Neural cell (in vitro differentiated cells): ENCODE measurements around the gene LRTM1. TPM values are rescaled to one million over a fixed set of nuclear protein-coding genes. Genes with fewer than 3 reads are reported as not detected.

Experiments used
- H2AFZ ChIP-seq: fragments of 200-600, 300-800 bp; sonication (generic), shearing (Covaris generic); 2 replicates; pipeline ENCODE4 v1.6.0; 2014; ENCODE audit warnings: low read depth, mild to moderate bottlenecking, antibody characterized with exemption, low read length, moderate library complexity
- H3F3A ChIP-seq: fragments of 200-600 bp; shearing (Covaris generic); 2 replicates; pipeline ENCODE4 v1.6.1; 2016; ENCODE audit warnings: mild to moderate bottlenecking, moderate library complexity, mixed read lengths, antibody characterized with exemption, low read length; ENCODE audit not compliant: insufficient read depth, poor library complexity, severe bottlenecking
- H3K27ac ChIP-seq: fragments of 200-600, 300-800 bp; sonication (generic), shearing (Covaris generic); 2 replicates; pipeline ENCODE4 v1.5.1; 2014; ENCODE audit warnings: mild to moderate bottlenecking, low read length, moderate library complexity
- H3K27me3 ChIP-seq: fragments of 300-800, 200-600 bp; sonication (generic), shearing (Covaris generic); 2 replicates; pipeline ENCODE4 v1.6.0; 2014; ENCODE audit warnings: mild to moderate bottlenecking, low read depth, low read length, moderate library complexity; ENCODE audit not compliant: insufficient read depth
- H3K36me3 ChIP-seq: fragments of 300-800, 200-600 bp; sonication (generic), shearing (Covaris generic); 2 replicates; pipeline ENCODE4 v1.5.1; 2014; ENCODE audit warnings: mild to moderate bottlenecking, antibody characterized with exemption, low read length, moderate library complexity; ENCODE audit not compliant: insufficient read depth
- H3K4me2 ChIP-seq: fragments of 300-800, 200-600 bp; sonication (generic), shearing (Covaris generic); 2 replicates; pipeline ENCODE4 v1.6.0; 2014; ENCODE audit warnings: mild to moderate bottlenecking, low read length
- H3K4me3 ChIP-seq: fragments of 300-800, 200-600 bp; sonication (generic), shearing (Covaris generic); 2 replicates; pipeline ENCODE4 v1.5.1; 2014; ENCODE audit warnings: mild to moderate bottlenecking, low read length, moderate library complexity
- H3K79me2 ChIP-seq: fragments of 200-600 bp; shearing (Covaris generic); replicated peaks from 2 replicates; pipeline ENCODE4 v1.6.0; 2014; ENCODE audit warnings: mild to moderate bottlenecking, low read length, moderate library complexity; ENCODE audit not compliant: insufficient read depth
- H3K9ac ChIP-seq: fragments of 300-800, 200-600 bp; sonication (generic), shearing (Covaris generic); 2 replicates; pipeline ENCODE4 v1.6.1; 2016; ENCODE audit warnings: mild to moderate bottlenecking, low read length, mixed read lengths
- H3K9me2 ChIP-seq: fragments of 200-600 bp; shearing (Covaris generic); 2 replicates; pipeline ENCODE4 v1.6.1; 2016; ENCODE audit warnings: mild to moderate bottlenecking, low read length, mixed read lengths; ENCODE audit not compliant: insufficient read depth
- H3K9me3 ChIP-seq: fragments of 200-600, 300-800 bp; sonication (generic), shearing (Covaris generic); 2 replicates; pipeline ENCODE4 v1.6.1; 2016; ENCODE audit warnings: mild to moderate bottlenecking, mixed run types, low read length, moderate library complexity, mixed read lengths
- H4K20me1 ChIP-seq: fragments of 200-600 bp; shearing (Covaris generic); 2 replicates; pipeline ENCODE4 v1.6.1; 2016; ENCODE audit warnings: mild to moderate bottlenecking, mixed run types; ENCODE audit not compliant: insufficient read depth
- EP300 ChIP-seq: fragments of 450-650 bp; conservative IDR thresholded peaks from 2 replicates; pipeline ENCODE4 v1.6.1; 2014; ENCODE audit warnings: antibody characterized with exemption, mild to moderate bottlenecking, moderate library complexity; ENCODE audit not compliant: poor library complexity, severe bottlenecking
- EZH2 ChIP-seq: fragments of 200-600, 300-800 bp; shearing (Covaris generic), sonication (generic); IDR thresholded peaks from 2 replicates; pipeline ENCODE4 v1.6.1; 2014; ENCODE audit warnings: antibody characterized with exemption, low read length, borderline replicate concordance, mild to moderate bottlenecking; ENCODE audit not compliant: insufficient read depth, poor library complexity, severe bottlenecking
- MXI1 ChIP-seq: fragments of 450-650 bp; conservative IDR thresholded peaks from 2 replicates; pipeline ENCODE4 v1.6.1; 2014; ENCODE audit warnings: antibody characterized with exemption, mild to moderate bottlenecking; ENCODE audit not compliant: poor library complexity, severe bottlenecking
- POLR2AphosphoS5 ChIP-seq: IDR thresholded peaks from 2 replicates; pipeline ENCODE4 v1.6.1; 2012
- RAD21 ChIP-seq: fragments of 450-650 bp; conservative IDR thresholded peaks from 2 replicates; pipeline ENCODE4 v1.6.1; 2014; ENCODE audit warnings: antibody characterized with exemption, mild to moderate bottlenecking, moderate library complexity
- SMC3 ChIP-seq: fragments of 450-650 bp; conservative IDR thresholded peaks from 2 replicates; pipeline ENCODE4 v1.6.1; 2014; ENCODE audit warnings: antibody characterized with exemption, mild to moderate bottlenecking, moderate library complexity; ENCODE audit not compliant: poor library complexity
- TAF1 ChIP-seq: IDR thresholded peaks from 2 replicates; pipeline ENCODE4 v1.6.1; 2012; ENCODE audit warnings: low read depth
- polyA plus RNA-seq: library from polyadenylated mRNA; depleted of rRNA; stranded (reverse); fragments of >200 nt; gene quantifications from 2 replicates; pipeline ENCODE4 v1.2.3, GENCODE V29; 2014
- TF ChIP-seq, protein P1 (sequence below): IDR thresholded peaks from 2 replicates; pipeline ENCODE4 v1.6.1; 2012; ENCODE audit warnings: borderline replicate concordance
- TF ChIP-seq, protein P2 (sequence below): fragments of 450-650 bp; IDR thresholded peaks from 2 replicates; pipeline ENCODE4 v1.5.1; 2014; ENCODE audit warnings: antibody characterized with exemption, mild to moderate bottlenecking, moderate library complexity; ENCODE audit not compliant: poor library complexity, severe bottlenecking

The LRTM1 gene
- polyA plus RNA-seq, 1 donor from 2014 or later: not detected

DNA sequence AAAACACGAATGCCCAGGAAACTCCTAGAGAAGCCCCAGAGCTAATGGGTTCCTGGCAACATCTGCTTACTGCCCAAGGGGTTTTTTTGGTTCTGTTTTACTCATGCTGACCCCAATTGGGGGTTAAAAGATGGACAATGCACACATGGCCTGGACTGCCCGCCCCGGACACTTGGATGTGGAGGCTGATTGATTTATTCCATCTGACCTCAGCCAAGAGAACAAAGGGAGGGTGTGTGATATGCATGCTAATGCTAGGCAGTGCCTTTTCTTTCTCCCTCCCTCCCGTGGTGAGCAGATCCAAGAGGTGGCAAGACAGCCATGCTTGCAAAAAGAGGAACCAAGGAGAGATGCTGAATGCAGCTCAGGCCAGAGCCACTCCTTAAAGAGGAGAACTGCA is 3.3 kb upstream of the LRTM1 start:
- no peak overlapping the region for H3K27ac ChIP-seq
- no peaks in the 10 kb centered on the region for H4K20me1 ChIP-seq
- H3K9ac ChIP-seq: no peak overlapping the region
- H3K27me3 ChIP-seq: no peaks in the 10 kb centered on the region
- H2AFZ ChIP-seq: no peak overlapping the region
- H3K36me3 ChIP-seq: no peaks in the 10 kb centered on the region
- H3K4me2 ChIP-seq: no peak overlapping the region
- H3F3A ChIP-seq: no peaks in the 10 kb centered on the region
- H3K9me3 ChIP-seq: no peaks in the 10 kb centered on the region
- TF ChIP-seq EP300: no peak
- no peak for TF ChIP-seq RAD21
- TF ChIP-seq EZH2: no peak
- no peak for TF ChIP-seq SMC3
- no peak for TF ChIP-seq MXI1
- H3K9me2 ChIP-seq: no peaks in the 10 kb centered on the region
- H3K79me2 ChIP-seq: no peaks in the 10 kb centered on the region
- H3K4me3 ChIP-seq: no peak overlapping the region

DNA sequence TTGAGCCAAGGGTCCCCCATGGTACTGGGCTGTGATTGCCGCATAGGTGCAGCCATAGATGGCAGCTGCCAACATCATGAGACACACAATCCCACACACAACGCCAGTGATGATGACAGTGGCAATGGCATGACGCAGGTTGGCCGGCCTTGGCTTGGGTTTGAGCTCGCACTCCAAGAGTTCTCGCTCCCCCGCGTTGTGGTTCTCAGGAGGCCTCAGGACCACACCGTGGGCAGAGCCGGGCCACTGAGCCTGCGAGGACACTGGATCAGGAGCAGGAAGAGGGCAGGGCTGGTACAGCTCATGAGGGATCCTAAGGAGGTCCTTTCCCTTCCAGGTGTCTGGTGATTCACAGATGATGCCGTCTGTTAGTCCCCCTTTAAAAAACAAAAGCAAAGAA is 9.3 kb downstream of the LRTM1 start:
- no peaks in the 10 kb centered on the region for H3F3A ChIP-seq
- no peak overlapping the region for H3K4me2 ChIP-seq
- no peak for TF ChIP-seq TAF1
- no peak for TF ChIP-seq POLR2AphosphoS5
- no peak for TF ChIP-seq EZH2
- no peak for TF ChIP-seq RAD21
- TF ChIP-seq, protein P1, sequence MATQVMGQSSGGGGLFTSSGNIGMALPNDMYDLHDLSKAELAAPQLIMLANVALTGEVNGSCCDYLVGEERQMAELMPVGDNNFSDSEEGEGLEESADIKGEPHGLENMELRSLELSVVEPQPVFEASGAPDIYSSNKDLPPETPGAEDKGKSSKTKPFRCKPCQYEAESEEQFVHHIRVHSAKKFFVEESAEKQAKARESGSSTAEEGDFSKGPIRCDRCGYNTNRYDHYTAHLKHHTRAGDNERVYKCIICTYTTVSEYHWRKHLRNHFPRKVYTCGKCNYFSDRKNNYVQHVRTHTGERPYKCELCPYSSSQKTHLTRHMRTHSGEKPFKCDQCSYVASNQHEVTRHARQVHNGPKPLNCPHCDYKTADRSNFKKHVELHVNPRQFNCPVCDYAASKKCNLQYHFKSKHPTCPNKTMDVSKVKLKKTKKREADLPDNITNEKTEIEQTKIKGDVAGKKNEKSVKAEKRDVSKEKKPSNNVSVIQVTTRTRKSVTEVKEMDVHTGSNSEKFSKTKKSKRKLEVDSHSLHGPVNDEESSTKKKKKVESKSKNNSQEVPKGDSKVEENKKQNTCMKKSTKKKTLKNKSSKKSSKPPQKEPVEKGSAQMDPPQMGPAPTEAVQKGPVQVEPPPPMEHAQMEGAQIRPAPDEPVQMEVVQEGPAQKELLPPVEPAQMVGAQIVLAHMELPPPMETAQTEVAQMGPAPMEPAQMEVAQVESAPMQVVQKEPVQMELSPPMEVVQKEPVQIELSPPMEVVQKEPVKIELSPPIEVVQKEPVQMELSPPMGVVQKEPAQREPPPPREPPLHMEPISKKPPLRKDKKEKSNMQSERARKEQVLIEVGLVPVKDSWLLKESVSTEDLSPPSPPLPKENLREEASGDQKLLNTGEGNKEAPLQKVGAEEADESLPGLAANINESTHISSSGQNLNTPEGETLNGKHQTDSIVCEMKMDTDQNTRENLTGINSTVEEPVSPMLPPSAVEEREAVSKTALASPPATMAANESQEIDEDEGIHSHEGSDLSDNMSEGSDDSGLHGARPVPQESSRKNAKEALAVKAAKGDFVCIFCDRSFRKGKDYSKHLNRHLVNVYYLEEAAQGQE: no peak
- TF ChIP-seq EP300: no peak
- no peak for TF ChIP-seq MXI1
- TF ChIP-seq SMC3: no peak
- TF ChIP-seq, protein P2, sequence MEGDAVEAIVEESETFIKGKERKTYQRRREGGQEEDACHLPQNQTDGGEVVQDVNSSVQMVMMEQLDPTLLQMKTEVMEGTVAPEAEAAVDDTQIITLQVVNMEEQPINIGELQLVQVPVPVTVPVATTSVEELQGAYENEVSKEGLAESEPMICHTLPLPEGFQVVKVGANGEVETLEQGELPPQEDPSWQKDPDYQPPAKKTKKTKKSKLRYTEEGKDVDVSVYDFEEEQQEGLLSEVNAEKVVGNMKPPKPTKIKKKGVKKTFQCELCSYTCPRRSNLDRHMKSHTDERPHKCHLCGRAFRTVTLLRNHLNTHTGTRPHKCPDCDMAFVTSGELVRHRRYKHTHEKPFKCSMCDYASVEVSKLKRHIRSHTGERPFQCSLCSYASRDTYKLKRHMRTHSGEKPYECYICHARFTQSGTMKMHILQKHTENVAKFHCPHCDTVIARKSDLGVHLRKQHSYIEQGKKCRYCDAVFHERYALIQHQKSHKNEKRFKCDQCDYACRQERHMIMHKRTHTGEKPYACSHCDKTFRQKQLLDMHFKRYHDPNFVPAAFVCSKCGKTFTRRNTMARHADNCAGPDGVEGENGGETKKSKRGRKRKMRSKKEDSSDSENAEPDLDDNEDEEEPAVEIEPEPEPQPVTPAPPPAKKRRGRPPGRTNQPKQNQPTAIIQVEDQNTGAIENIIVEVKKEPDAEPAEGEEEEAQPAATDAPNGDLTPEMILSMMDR: no peak
- H2AFZ ChIP-seq: no peak overlapping the region
- no peaks in the 10 kb centered on the region for H3K79me2 ChIP-seq
- H3K9me3 ChIP-seq: no peaks in the 10 kb centered on the region
- H3K27me3 ChIP-seq: no peaks in the 10 kb centered on the region
- no peaks in the 10 kb centered on the region for H3K36me3 ChIP-seq
- H3K9me2 ChIP-seq: no peaks in the 10 kb centered on the region
- no peaks in the 10 kb centered on the region for H4K20me1 ChIP-seq
- H3K27ac ChIP-seq: no peak overlapping the region
- no peak overlapping the region for H3K9ac ChIP-seq
- no peak overlapping the region for H3K4me3 ChIP-seq
